Fibroblast of pulmonary artery (primary cell): ENCODE results near the gene RASAL2.

Experiments used
- DNase-seq: peaks from one replicate; pipeline ENCODE4 v3.0.0-alpha.2; 2010; ENCODE audit warnings: low read depth
- H3K4me3 ChIP-seq: replicated peaks from 2 replicates; pipeline ENCODE4 v1.5.1; 2011; ENCODE audit warnings: low read depth, mild to moderate bottlenecking, control low read depth, low read length, moderate library complexity
- TF ChIP-seq, protein P1 (sequence below): IDR thresholded peaks from 2 replicates; pipeline ENCODE4 v1.5.1; 2011; ENCODE audit warnings: mild to moderate bottlenecking, control low read depth, low read length, inconsistent platforms; ENCODE audit errors: missing control alignments

The RASAL2 gene

DNA sequence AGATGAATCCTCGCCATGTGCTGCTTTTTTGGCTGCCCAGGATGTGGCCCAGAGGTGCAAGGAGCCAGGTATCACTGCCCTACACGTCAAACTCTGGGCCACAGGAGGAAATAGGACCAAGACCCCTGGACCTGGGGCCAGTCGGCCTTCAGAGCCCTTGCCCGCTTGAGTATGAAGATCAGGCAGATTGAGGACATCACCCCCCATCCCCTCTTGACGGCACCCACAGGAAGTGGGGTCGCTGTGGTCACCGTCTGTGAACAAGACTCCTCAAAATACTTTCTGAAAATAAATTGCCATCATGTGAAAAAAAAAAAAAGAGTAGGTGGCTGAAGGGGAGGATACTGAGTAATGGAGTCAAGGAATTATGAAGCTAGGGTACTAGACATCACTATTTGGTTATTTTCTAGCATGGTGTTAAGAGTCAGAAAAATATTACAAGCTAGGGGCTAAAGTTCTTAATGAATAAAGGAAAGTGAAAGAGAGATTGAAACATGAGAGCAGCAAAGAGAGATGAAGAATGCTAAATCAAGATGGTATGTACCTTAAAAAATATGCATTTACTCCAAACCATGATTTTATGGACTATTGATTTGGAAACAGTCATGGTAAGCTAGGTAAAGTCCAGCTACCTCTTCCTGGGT is 318.0 kb downstream of the RASAL2 start:
- no peak overlapping the region for H3K4me3 ChIP-seq
- TF ChIP-seq, protein P1, sequence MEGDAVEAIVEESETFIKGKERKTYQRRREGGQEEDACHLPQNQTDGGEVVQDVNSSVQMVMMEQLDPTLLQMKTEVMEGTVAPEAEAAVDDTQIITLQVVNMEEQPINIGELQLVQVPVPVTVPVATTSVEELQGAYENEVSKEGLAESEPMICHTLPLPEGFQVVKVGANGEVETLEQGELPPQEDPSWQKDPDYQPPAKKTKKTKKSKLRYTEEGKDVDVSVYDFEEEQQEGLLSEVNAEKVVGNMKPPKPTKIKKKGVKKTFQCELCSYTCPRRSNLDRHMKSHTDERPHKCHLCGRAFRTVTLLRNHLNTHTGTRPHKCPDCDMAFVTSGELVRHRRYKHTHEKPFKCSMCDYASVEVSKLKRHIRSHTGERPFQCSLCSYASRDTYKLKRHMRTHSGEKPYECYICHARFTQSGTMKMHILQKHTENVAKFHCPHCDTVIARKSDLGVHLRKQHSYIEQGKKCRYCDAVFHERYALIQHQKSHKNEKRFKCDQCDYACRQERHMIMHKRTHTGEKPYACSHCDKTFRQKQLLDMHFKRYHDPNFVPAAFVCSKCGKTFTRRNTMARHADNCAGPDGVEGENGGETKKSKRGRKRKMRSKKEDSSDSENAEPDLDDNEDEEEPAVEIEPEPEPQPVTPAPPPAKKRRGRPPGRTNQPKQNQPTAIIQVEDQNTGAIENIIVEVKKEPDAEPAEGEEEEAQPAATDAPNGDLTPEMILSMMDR: no peak
- no peak for DNase-seq

DNA sequence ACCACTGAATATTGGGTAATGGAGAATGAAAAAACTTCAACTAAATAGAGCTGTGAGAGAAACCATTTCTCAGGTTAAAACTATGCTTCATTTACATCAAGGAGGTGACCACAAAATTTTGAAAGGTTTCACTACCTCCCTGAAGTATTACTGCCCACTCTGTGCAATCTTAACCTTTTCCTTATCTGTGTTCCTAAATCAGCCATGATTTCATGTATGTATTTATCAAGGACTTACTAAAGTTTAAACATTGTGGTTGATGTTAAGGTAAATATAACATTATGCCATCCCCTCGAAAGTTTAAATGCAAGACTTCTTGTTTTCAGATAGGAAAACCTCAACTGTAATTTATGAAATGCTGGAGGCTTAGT is 318.5 kb downstream of the RASAL2 start:
- TF ChIP-seq, protein P1: no peak
- H3K4me3 ChIP-seq: no peak overlapping the region
- no peak for DNase-seq

DNA sequence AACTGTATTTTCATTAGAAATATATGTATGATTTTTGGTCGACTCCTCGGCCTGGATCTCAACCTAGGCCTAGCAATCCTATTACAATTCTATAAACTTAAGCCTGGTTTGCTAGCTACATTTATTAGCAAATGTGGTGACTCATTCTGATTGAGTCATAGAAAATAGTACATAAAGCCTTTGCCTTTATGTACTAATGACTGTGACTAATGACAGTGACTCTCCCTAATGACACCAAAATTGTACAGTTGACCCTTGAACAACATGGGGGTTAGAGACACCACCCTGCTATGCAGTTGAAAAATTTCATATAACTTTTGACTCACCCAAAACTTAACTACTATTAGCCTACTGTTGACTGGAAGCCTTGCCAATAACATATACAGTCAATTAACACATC is 324.0 kb downstream of the RASAL2 start:
- no peak overlapping the region for H3K4me3 ChIP-seq
- peak; percentile 67 for DNase-seq
- TF ChIP-seq, protein P1: no peak

GRCh38 chr1:178418284-178418955 is 324.5 kb downstream of the RASAL2 start:
- no peak overlapping the region for H3K4me3 ChIP-seq
- TF ChIP-seq, protein P1: no peak
- DNase-seq: no peak

GRCh38 chr1:178434360-178434759 is 340.5 kb downstream of the RASAL2 start:
- no peak overlapping the region for H3K4me3 ChIP-seq
- DNase-seq: no peak
- TF ChIP-seq, protein P1: no peak

- DNase-seq: no peak
- TF ChIP-seq, protein P1: no peak
Measured at GRCh38 chr1:178434899-178435435, 341.1 kb downstream of the RASAL2 start.

More at GRCh38 chr1:178434899-178435435, 341.1 kb downstream of the RASAL2 start:
- no peak overlapping the region for H3K4me3 ChIP-seq
